Measurements from ENCODE around the gene RPL29. TPM values are rescaled to one million over a fixed set of nuclear protein-coding genes. Genes with fewer than 3 reads are reported as not detected.

RPL29 gene
- total and polyA plus RNA-seq, 2 donors (not counting 3 experiments of a cell fraction or from before 2014, with no cell fraction given), result 1,236 to 2,177 TPM

DNA sequence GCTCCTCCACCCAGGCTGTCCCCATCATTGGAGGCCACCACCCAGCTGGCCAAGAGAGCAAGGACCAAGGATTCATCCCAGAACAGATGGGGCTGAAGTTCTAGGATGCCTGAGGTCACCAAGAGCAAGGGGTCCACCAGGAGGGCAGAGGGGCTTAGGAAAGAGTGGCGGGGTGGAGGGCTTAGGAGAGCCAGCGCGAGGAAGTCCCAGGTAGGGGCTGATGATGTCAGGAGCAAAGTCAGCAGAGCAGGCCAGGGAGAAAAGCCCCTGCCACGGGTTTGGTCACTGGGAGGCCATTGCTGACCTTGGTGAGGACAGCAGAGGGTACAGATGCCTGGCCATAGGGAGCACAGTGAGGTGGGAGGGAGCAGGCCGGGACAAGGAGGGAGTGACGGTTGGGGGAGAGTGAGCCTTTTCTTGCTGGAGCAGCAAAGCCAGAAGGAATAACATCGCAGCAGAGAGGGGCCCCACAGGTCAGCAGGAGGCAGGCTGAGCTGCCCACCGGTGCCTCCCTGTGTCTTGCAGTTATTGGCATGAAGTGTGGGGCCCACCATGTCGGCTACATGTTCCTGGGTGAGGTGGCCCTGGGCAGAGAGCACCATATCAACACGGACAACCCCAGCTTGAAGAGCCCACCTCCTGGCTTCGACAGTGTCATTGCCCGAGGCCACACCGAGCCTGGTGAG is 48.3 kb downstream of the RPL29 start:
- ChIA-PET CTCF (interaction anchor here (1.1 kb wide), 1 partner anchor 36 kb away, joined by 3 read pairs; the partner anchor contains the start of gene ACY1), POLR2A (no interaction called here)
- no peaks in the 10 kb centered on the region for H3K9me1 ChIP-seq (replicated peaks; ENCODE audit: control insufficient read depth, extremely low read depth, insufficient read depth, low read length)
- FAIRE-seq (no peak), DNase-seq (ENCODE audit: low read depth, low spot score) (no peak)
- peaks cover 9% of the 10 kb centered on the region for H3K4me1 ChIP-seq (ENCODE audit: control insufficient read depth, extremely low read depth, insufficient read depth, low read length)
- dilution Hi-C loops (cut with MboI; ENCODE audit: extremely low pct_ligation_motif_present, low sequenced_read_pairs), result no loop called here
- H3K27me3 ChIP-seq (ENCODE audit: control insufficient read depth in 2 of 2, insufficient read depth in 2 of 2, low read length in 2 of 2), result no peaks in the 10 kb centered on the region
- no peak overlapping the region for H3K9ac ChIP-seq (replicated peaks; ENCODE audit: extremely low read depth, insufficient read depth, low read length)
- no peaks in the 10 kb centered on the region for H4K20me1 ChIP-seq (replicated peaks; ENCODE audit: control insufficient read depth, extremely low read depth, insufficient read depth, low read length)
- no peaks in the 10 kb centered on the region for H3K79me2 ChIP-seq (ENCODE audit: control insufficient read depth, insufficient read depth, low read length)
- no TSS peak for BruUV-seq (replicated peaks)
- TF ChIP-seq POLR2A (IDR thresholded peaks at IDR 0.05; ENCODE audit: low read depth, low read length), result no peak
- TF ChIP-seq FOS (IDR thresholded peaks at IDR 0.05; ENCODE audit: borderline replicate concordance, insufficient read depth, low read length), result no peak
- no peak for TF ChIP-seq MYC (IDR thresholded peaks at IDR 0.05; ENCODE audit: low read depth, low read length)
- TF ChIP-seq, protein P1, sequence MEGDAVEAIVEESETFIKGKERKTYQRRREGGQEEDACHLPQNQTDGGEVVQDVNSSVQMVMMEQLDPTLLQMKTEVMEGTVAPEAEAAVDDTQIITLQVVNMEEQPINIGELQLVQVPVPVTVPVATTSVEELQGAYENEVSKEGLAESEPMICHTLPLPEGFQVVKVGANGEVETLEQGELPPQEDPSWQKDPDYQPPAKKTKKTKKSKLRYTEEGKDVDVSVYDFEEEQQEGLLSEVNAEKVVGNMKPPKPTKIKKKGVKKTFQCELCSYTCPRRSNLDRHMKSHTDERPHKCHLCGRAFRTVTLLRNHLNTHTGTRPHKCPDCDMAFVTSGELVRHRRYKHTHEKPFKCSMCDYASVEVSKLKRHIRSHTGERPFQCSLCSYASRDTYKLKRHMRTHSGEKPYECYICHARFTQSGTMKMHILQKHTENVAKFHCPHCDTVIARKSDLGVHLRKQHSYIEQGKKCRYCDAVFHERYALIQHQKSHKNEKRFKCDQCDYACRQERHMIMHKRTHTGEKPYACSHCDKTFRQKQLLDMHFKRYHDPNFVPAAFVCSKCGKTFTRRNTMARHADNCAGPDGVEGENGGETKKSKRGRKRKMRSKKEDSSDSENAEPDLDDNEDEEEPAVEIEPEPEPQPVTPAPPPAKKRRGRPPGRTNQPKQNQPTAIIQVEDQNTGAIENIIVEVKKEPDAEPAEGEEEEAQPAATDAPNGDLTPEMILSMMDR (IDR thresholded peaks at IDR 0.05; ENCODE audit: extremely low read depth in 1 of 2, insufficient read depth in 1 of 2, low read depth in 1 of 2, low read length in 2 of 2), result no peak
- TF ChIP-seq, protein P2, sequence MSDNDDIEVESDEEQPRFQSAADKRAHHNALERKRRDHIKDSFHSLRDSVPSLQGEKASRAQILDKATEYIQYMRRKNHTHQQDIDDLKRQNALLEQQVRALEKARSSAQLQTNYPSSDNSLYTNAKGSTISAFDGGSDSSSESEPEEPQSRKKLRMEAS (IDR thresholded peaks at IDR 0.05; ENCODE audit: insufficient read depth, insufficient read length), result no peak
- intact Hi-C loops (cut with micrococcal nuclease), result loop anchor here (10.0 kb wide), 1 partner anchor 563 kb away; the partner anchor contains the start of gene MANF
- no peak overlapping the region for H2AFZ ChIP-seq (ENCODE audit: low read depth, low read length)
- no peaks in the 10 kb centered on the region for H3K9me3 ChIP-seq (replicated peaks; ENCODE audit: control insufficient read depth, insufficient read depth, low read length)
- no peak overlapping the region for H3K4me3 ChIP-seq (replicated peaks in 1 of 3; ENCODE audit: insufficient read depth in 1 of 3, low read depth in 1 of 3, low read length in 3 of 3)
- H3K4me2 ChIP-seq (ENCODE audit: insufficient read depth, low read length), result no peak overlapping the region
- no peaks in the 10 kb centered on the region for H3K36me3 ChIP-seq (ENCODE audit: control insufficient read depth in 2 of 2, extremely low read depth in 1 of 2, insufficient read depth in 2 of 2, low read length in 2 of 2)
- no peak overlapping the region for H3K27ac ChIP-seq (ENCODE audit: insufficient read depth, low read depth, low read length)

Data from endothelial cell of umbilical vein (primary cell).